Breast epithelium (tissue), 4 donors: ENCODE measurements around the gene SEMA3F. TPM values are rescaled to one million over a fixed set of nuclear protein-coding genes. Genes with fewer than 3 reads are reported as not detected.

ENCODE experiments used
- DNase-seq, 2 donors: peaks; one replicate each; pipeline ENCODE4 v3.0.0-alpha.2; 2019; ENCODE audit warnings: low spot score in 2 of 2
- H3K27ac ChIP-seq, 2 donors: fragments of 200-600 bp; sonication (generic) in 1 of 2; one replicate each; pipeline ENCODE4 v1.5.1; 2016 to 2019; ENCODE audit warnings: mild to moderate bottlenecking in 1 of 2
- H3K27me3 ChIP-seq, 2 donors: fragments of 200-600 bp; sonication (generic) in 1 of 2; one replicate each; pipeline versions ENCODE4 v1.5.1 to v1.6.0; 2017 to 2019; ENCODE audit warnings: control low read depth in 1 of 2, mild to moderate bottlenecking in 1 of 2
- H3K36me3 ChIP-seq: fragments of 200-600 bp; one replicate; pipeline ENCODE4 v1.5.1; 2019
- H3K4me1 ChIP-seq, 2 donors: fragments of 200-600 bp; sonication (generic); one replicate each; pipeline ENCODE4 v1.5.1; 2016 to 2019; ENCODE audit warnings: control low read depth in 1 of 2
- H3K4me3 ChIP-seq, 3 donors: fragments of 200-600 bp; sonication (generic); 1 replicate in 2 of 3; 2 replicates in 1 of 3; pipeline ENCODE4 v1.5.1; 2016 to 2019; ENCODE audit warnings: mild to moderate bottlenecking in 3 of 3, moderate library complexity in 2 of 3
- H3K9me3 ChIP-seq, 2 donors: fragments of 200-600 bp; sonication (generic) in 1 of 2; one replicate each; pipeline ENCODE4 v1.5.1; 2016 to 2019; ENCODE audit warnings: control low read depth in 1 of 2
- CTCF ChIP-seq, 3 donors: fragments of 450-650 bp; IDR thresholded peaks; one replicate each; pipeline ENCODE4 v1.5.1; 2016 to 2017; ENCODE audit warnings: antibody characterized with exemption in 3 of 3, mild to moderate bottlenecking in 3 of 3, moderate library complexity in 3 of 3
- POLR2A ChIP-seq: fragments of 450-650 bp; IDR thresholded peaks from one replicate; pipeline ENCODE4 v1.6.1; 2016; ENCODE audit warnings: antibody characterized with exemption, mild to moderate bottlenecking, moderate library complexity
- POLR2AphosphoS5 ChIP-seq, 3 donors: sonication (generic); formaldehyde crosslinking; IDR thresholded peaks; one replicate each; pipeline ENCODE4 v1.6.1; 2017; ENCODE audit warnings: antibody characterized with exemption in 3 of 3
- intact Hi-C: fragments of 100-400 bp; cut with DNase I; formaldehyde crosslinking; loops from one replicate; pipeline ENCODE4 v1.15.1; 2023; ENCODE audit warnings: low total_unique reads
- total RNA-seq, 3 donors: library from RNA; depleted of rRNA; stranded (reverse); fragments of >200 nt; gene quantifications; one replicate each; pipeline ENCODE4 v1.1.0, GENCODE V29; 2016

Gene SEMA3F
- total RNA-seq, 3 donors from 2014 or later: 7.7 to 49.8 (median 26.9) TPM

- H3K27ac ChIP-seq: no peak overlapping the region
- TF ChIP-seq CTCF (IDR thresholded peaks at IDR 0.05) (no peak), POLR2A (no peak), POLR2AphosphoS5 (IDR thresholded peaks at IDR 0.05) (no peak)
- intact Hi-C loops: no loop called here
- DNase-seq: no peak
- H3K27me3 ChIP-seq: peaks cover 14 to 30% of the 10 kb centered on the region in 2 donors
- H3K4me1 ChIP-seq: peaks cover 0 to 4% of the 10 kb centered on the region in 2 donors
- no peaks in the 10 kb centered on the region for H3K9me3 ChIP-seq
- H3K36me3 ChIP-seq: no peaks in the 10 kb centered on the region
- no peak overlapping the region for H3K4me3 ChIP-seq
Observed at GRCh38 chr3:50195501-50196252, 40.6 kb downstream of the SEMA3F start.

- Histone ChIP-seq H3K27ac (no peak overlapping the region), H3K4me1 (peaks cover 0 to 4% of the 10 kb centered on the region in 2 donors), H3K9me3 (no peaks in the 10 kb centered on the region), H3K36me3 (no peaks in the 10 kb centered on the region), H3K27me3 (peaks cover 14 to 30% of the 10 kb centered on the region in 2 donors), H3K4me3 (no peak overlapping the region)
- no peak for DNase-seq
- TF ChIP-seq POLR2AphosphoS5 (IDR thresholded peaks at IDR 0.05) (no peak), CTCF (IDR thresholded peaks at IDR 0.05) (no peak), POLR2A (no peak)
- intact Hi-C loops: no loop called here
Observed at GRCh38 chr3:50196253-50196801, 41.2 kb downstream of the SEMA3F start.

GRCh38 chr3:50201573-50202315 lies 46.6 kb downstream of the SEMA3F start:
- intact Hi-C loops: no loop called here
- H3K27me3 ChIP-seq: peaks cover 0 to 23% of the 10 kb centered on the region in 2 donors
- no peak for TF ChIP-seq CTCF (IDR thresholded peaks at IDR 0.05)
- no peak for TF ChIP-seq POLR2AphosphoS5 (IDR thresholded peaks at IDR 0.05)
- no peak for TF ChIP-seq POLR2A

GRCh38 chr3:50202353-50203112 lies 47.4 kb downstream of the SEMA3F start:
- Histone ChIP-seq H3K4me1 (peaks cover 4% of the 10 kb centered on the region in 2 donors), H3K27me3 (peaks cover 0 to 23% of the 10 kb centered on the region in 2 donors), H3K9me3 (no peaks in the 10 kb centered on the region), H3K4me3 (no peak overlapping the region), H3K27ac (no peak overlapping the region), H3K36me3 (no peaks in the 10 kb centered on the region)
- DNase-seq: no peak
- intact Hi-C loops: no loop called here
- no peak for TF ChIP-seq POLR2AphosphoS5 (IDR thresholded peaks at IDR 0.05)
- no peak for TF ChIP-seq POLR2A
- TF ChIP-seq CTCF (IDR thresholded peaks at IDR 0.05): no peak

More at GRCh38 chr3:50201573-50202315, 46.6 kb downstream of the SEMA3F start:
- H3K4me1 ChIP-seq: peaks cover 4% of the 10 kb centered on the region in 2 donors
- H3K4me3 ChIP-seq: no peak overlapping the region
- H3K9me3 ChIP-seq: no peaks in the 10 kb centered on the region
- no peaks in the 10 kb centered on the region for H3K36me3 ChIP-seq
- DNase-seq: no peak
- H3K27ac ChIP-seq: no peak overlapping the region
